ENCODE data around the gene GPR152.

GRCh38 chr11:67496113-67496512, 43.6 kb upstream of the GPR152 start:
- TF ChIP-seq EZH2 (IDR thresholded peaks at IDR 0.05; ENCODE audit: borderline replicate concordance, low read length): no peak
- TF ChIP-seq, protein P1, sequence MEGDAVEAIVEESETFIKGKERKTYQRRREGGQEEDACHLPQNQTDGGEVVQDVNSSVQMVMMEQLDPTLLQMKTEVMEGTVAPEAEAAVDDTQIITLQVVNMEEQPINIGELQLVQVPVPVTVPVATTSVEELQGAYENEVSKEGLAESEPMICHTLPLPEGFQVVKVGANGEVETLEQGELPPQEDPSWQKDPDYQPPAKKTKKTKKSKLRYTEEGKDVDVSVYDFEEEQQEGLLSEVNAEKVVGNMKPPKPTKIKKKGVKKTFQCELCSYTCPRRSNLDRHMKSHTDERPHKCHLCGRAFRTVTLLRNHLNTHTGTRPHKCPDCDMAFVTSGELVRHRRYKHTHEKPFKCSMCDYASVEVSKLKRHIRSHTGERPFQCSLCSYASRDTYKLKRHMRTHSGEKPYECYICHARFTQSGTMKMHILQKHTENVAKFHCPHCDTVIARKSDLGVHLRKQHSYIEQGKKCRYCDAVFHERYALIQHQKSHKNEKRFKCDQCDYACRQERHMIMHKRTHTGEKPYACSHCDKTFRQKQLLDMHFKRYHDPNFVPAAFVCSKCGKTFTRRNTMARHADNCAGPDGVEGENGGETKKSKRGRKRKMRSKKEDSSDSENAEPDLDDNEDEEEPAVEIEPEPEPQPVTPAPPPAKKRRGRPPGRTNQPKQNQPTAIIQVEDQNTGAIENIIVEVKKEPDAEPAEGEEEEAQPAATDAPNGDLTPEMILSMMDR (IDR thresholded peaks at IDR 0.05; ENCODE audit: low read length): no peak

All from OCI-LY1 (cell line).